Brain microvascular endothelial cell (primary cell): ENCODE results near the gene ADAM33.

ENCODE experiments used
- DNase-seq: peaks from one replicate; pipeline ENCODE4 v3.0.0-alpha.2; 2020
- H3K27ac ChIP-seq: fragments of 250-450 bp; sonication (Bioruptor Pico); 2 replicates; pipeline ENCODE4 v1.5.1; 2020; ENCODE audit warnings: mild to moderate bottlenecking, moderate library complexity
- H3K27me3 ChIP-seq: fragments of 250-450 bp; sonication (Bioruptor Pico); replicated peaks from 2 replicates; pipeline ENCODE4 v1.5.1; 2020; ENCODE audit warnings: mild to moderate bottlenecking
- H3K36me3 ChIP-seq: fragments of 250-450 bp; sonication (Bioruptor Pico); replicated peaks from 2 replicates; pipeline ENCODE4 v1.5.1; 2020; ENCODE audit warnings: mild to moderate bottlenecking
- H3K4me3 ChIP-seq: 2 replicates; pipeline ENCODE4 v1.5.1; 2011; ENCODE audit warnings: low read depth, mild to moderate bottlenecking, control low read depth, low read length, moderate library complexity
- CTCF ChIP-seq: IDR thresholded peaks from 2 replicates; pipeline ENCODE4 v1.5.1; 2011; ENCODE audit warnings: low read depth, mild to moderate bottlenecking, moderate library complexity, low read length, control low read depth, inconsistent platforms; ENCODE audit errors: missing control alignments
- in situ Hi-C: cut with HindIII; loops from 2 replicates; pipeline ENCODE4 v1.10.0; 2017; ENCODE audit warnings: low sequenced_read_pairs, low pct_ligation_motif_present

Gene ADAM33

GRCh38 chr20:3661814-3662665 lies 19.8 kb downstream of the ADAM33 start:
- in situ Hi-C loops: no loop called here
- DNase-seq: no peak
- H3K27me3 ChIP-seq: peaks cover 32% of the 10 kb centered on the region
- H3K27ac ChIP-seq: no peak overlapping the region
- no peaks in the 10 kb centered on the region for H3K36me3 ChIP-seq
- H3K4me3 ChIP-seq: no peak overlapping the region
- TF ChIP-seq CTCF: no peak

DNA sequence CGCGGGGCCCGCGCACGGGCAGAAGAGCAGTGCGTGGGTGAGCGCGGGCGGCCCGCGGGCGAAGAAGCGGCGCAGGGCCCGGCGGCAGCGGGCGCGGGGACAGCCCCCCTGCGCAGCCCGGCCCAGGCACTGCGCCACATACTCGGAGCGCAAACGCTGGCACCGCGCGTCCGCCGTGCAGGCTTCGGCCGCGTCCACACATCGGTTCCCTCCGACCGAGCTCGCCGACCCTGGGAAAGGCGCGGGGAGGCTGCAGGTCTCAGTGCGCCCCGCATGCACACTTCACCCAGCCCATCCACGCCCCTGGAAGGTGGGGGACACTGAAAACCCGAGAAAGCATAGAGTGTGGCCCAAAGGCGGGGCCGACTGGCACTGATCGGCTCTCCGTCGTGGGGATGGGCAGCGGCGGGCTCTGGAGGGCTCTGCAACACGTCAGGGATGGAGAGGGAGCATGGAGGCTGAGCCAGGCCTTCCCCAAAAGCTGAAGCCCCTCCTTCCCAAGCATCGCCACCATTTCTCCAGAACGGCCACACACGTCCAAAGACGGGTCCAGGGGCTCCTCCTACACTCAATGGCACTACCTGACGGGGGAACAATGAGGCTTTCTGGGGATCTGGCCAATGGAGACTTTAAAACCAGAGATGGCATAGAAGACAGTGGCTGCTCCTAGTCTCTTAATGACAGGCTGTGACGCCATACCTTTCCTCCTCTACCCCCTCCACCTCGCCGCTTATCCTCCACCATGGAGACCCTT lies 20.6 kb downstream of the ADAM33 start:
- Histone ChIP-seq H3K36me3 (no peaks in the 10 kb centered on the region), H3K27ac (no peak overlapping the region), H3K27me3 (peaks cover 32% of the 10 kb centered on the region), H3K4me3 (no peak overlapping the region)
- TF ChIP-seq CTCF: no peak
- no peak for DNase-seq
- in situ Hi-C loops: no loop called here

DNA sequence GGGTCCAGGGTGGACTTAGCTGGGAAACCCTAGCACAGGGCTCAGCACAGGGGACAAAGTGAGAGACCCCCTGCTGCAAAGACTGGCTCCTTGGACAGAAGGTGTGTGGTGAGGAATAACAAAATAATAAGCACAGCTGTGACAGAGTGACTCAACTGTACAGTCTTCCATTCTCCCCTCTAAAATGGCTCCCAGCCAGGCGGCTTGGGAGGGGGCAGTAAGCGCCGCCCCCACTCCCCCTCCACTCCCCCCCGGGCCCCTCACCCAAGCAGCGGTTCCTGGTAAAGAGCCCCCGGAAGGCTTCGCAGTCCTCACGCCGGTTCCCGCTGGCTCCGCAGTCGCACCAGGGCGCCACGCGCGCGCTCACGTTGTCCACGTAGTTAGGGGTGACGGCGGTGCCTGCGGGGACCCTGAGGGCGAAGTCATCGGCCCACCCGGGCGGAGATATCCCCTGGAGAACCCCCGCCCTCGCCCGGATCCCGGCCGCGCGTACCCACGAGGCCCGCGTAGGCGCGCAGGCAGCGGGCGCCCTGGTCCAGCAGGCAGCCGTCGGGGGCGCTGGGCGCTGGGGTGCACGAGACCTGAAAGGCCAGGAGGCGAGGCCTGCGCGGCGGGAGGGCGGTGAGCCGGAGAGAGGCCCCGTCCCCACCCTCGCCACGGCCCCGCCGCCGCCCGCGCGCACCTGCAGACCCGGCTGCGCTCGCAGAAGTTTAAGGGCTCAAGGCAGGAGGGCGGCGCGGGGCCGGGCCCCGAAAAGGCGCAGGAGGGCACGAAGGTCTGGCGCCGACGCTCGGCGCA lies 21.3 kb downstream of the ADAM33 start:
- H3K4me3 ChIP-seq: no peak overlapping the region
- TF ChIP-seq CTCF: no peak
- no peak for DNase-seq
- H3K27me3 ChIP-seq: peaks cover 32% of the 10 kb centered on the region
- H3K36me3 ChIP-seq: no peaks in the 10 kb centered on the region
- no peak overlapping the region for H3K27ac ChIP-seq
- in situ Hi-C loops: no loop called here

GRCh38 chr20:3659492-3660261 lies 22.1 kb downstream of the ADAM33 start:
- peak; percentile 20 for TF ChIP-seq CTCF
- peaks cover 32% of the 10 kb centered on the region for H3K27me3 ChIP-seq
- H3K4me3 ChIP-seq: no peak overlapping the region
- H3K27ac ChIP-seq: no peak overlapping the region
- DNase-seq: no peak
- no peaks in the 10 kb centered on the region for H3K36me3 ChIP-seq
- in situ Hi-C loops: no loop called here

- Histone ChIP-seq H3K27me3 (peaks cover 32% of the 10 kb centered on the region), H3K4me3 (no peak overlapping the region)
Observed at GRCh38 chr20:3658716-3659491, 22.9 kb downstream of the ADAM33 start.

More at GRCh38 chr20:3658716-3659491, 22.9 kb downstream of the ADAM33 start:
- no peak for TF ChIP-seq CTCF
- in situ Hi-C loops: no loop called here
- no peaks in the 10 kb centered on the region for H3K36me3 ChIP-seq
- no peak overlapping the region for H3K27ac ChIP-seq
- DNase-seq: no peak
